Anterior cingulate cortex (tissue), 58 donors: ENCODE data around the gene CREB5.
"Not testable (repeated sequence)": the region's sequence is repeated elsewhere in the genome, so short reads cannot be mapped to it uniquely, and the experiment has no call there.

Experiments
- DNase-seq, 58 donors: peaks; one replicate each; lab custom pipeline; 2025; lab: John Stamatoyannopoulos, UW

The CREB5 gene

DNA sequence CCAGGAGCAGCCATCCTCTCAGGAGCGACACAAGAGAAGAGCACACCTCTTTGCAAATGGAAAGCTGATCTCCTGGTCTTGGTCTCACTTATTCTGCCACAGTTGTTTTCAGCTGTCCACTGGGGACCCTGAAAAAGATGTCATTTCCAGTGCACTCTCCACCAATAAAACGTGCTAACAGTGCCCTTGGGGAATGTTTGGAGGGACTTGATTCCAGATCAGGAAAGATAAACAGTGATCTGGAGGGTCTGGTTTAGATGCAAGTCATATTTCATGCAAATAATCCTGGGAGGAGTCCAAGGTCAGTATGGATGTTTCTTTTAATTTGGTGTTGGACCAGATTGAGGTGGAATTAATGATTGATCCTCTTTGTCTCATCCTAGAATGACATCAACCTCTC lies 185.0 kb downstream of the CREB5 start:
- no peak for DNase-seq

DNA sequence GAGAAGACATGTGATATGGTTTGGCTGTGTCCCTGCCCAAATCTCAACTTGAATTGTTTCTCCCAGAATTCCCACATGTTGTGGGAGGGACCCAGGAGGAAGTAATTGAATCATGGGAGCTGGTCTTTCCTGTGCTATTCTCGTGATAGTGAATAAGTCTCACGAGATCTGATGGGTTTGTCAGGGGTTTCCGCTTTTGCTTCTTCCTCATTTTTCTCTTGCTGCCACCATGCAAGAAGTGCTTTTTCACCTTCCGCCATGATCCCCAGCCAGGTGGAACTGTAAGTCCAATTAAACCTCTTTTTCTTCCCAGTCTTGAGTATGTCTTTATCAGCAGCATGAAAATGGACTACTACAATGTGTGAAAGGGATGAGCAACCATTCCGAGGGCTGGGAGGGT lies 185.7 kb downstream of the CREB5 start:
- DNase-seq, result not testable (repeated sequence)

DNA sequence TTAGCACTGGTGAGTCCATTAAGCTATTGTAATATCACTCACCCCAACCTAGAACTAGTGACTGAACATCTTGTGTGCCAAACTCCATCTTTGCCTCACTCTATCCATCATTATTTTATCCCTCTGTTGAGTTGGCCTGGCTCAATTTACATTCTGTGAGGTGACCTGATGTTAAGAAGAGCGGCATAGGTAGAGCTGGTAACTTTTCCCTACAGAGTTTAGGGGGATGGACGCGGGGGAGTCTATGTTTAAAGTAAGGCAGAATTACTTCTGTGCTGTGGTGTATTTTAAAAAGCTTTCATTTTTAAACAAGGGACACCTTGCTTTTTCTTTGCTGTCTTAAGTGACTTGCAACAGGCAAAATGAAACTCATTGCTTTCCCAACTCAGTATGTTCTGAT lies 186.3 kb downstream of the CREB5 start:
- no peak for DNase-seq

DNA sequence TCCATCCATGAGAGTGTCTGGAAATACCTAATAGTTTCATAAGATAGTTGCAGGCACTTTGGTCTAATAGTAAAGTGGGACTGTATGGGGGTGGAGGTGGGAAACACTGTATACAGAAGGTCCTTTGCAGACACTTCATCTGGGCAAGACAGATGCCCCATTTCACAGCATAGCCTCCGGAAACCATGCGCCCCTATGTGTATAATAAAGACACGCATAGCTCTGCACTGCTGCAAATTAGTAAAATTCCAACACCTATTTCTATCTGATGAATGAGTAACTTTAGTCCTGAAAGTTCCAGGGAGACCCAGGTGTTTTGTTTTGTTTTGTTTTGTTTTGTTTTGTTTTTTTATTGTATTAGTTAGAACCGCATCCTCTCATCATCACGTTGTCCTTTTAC lies 187.1 kb downstream of the CREB5 start:
- DNase-seq, result no peak

DNA sequence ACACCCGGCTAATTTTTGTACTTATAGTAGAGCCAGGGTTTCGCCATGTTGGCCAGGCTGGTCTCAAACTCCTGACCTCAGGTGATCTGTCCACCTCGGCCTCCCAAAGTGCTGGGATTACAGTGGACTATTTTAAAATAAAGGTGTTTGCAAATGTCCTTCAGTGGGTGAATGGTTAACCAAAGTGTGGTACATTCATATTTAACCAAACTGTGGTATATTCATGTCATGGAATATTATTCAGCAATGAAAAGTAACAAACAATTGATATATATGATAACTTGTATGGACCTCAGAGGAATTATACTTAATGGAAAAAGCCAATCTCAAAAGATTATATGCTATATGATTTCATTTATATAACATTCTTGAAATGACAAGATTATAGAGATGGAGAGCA lies 190.0 kb downstream of the CREB5 start:
- DNase-seq, result no peak

DNA sequence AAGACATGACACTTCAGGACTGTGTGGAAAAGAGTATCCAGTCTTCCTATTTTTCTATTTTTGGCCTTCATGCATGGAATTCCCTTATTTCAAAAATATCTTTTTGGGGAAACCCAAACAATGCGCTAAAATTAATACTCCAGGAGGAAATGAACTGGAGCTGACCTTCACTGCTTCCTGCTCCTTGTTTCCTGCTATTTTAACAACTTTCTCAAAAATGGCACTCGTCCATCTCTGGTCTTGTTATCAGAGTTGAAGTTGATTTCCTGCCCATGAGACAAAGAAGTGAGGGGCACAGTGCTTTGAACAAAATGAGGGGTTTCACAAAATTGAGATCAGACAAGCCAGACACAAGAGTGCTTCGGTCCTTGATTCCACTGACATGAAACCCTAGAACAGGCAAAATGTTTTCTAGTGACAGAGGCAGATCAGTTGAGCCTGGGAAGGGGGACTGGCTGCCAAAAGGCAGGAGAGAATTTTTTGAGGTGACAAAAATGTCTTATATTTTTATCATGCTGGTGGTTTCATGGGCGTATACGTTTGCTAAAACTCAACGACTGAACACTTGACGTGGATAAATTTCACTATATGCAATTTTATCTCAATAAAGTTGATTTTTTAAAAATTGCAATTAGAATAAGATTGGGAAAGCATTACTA lies 193.2 kb downstream of the CREB5 start:
- DNase-seq, result no peak

DNA sequence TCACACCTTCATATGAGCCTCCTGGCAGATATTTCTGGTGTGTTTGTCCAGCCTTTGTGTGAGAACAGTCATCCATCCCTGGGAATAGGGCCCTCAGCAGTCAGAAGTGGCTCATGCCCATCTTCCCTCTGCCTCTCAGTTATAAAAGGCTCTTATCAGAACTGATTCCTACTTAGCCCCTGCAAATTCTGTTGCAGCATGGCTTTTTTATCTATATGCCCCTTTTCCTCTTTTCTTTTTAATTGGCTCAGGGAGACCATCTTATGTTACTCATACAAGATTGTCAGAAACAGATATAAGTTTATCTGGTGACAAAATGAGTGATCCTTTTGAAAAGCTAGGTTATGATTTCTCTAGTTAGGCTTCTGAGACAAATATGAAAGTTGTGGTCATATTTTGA lies 194.1 kb downstream of the CREB5 start:
- DNase-seq, result no peak

DNA sequence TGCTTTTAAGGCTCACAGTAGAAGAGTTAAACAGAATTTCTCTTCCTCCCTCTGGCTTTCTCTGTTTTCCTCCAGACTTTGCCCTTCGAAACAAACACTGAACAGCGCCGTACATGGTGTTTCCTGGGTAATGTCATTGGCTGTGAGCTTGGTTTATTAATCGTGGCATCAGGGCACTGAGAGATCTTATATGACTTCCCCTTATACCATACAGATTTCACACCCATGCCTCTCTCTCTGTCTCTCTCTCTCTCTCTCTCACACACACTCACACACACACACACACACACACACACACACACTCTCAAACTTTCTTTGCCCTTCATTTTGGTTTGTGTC lies 195.5 kb downstream of the CREB5 start:
- no peak for DNase-seq

DNA sequence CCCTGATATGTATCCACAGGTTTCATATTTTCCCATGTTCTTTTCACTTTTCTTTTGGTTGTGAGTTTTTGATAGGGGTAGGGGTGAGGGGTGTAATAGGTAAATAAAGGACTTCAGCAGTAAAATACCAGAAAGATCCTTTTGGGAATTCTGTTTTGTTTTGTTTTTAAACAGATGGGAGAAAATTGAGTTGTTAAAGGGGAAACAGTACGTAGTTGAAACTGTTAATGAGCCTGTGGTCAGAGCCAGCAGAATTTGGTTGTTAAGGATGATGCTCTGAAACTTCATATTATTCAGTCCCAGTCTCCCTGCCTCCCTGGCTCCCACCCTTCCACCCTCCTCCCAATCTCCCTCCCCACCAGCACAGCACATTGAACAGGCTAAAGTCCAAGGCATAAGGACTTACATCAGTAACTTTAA lies 195.9 kb downstream of the CREB5 start:
- no peak for DNase-seq

DNA sequence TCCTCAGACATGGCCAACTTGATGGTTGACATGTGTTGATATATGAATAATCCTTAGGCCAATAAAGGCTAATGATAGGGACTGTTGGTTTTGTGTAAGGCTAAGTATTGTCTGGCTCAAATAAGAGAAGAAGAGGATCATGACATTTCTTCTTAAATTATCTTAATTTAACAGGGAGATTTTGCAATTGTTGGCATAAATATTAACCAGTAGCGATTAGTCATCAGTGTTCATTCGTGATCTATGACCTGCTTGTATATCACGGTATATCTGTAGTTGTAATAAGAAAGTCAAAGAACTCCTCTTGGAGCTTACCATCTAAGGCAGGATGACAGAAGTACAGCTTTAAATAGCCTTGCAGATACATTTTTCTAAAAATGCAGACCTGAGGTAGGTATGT lies 196.4 kb downstream of the CREB5 start:
- no peak for DNase-seq

DNA sequence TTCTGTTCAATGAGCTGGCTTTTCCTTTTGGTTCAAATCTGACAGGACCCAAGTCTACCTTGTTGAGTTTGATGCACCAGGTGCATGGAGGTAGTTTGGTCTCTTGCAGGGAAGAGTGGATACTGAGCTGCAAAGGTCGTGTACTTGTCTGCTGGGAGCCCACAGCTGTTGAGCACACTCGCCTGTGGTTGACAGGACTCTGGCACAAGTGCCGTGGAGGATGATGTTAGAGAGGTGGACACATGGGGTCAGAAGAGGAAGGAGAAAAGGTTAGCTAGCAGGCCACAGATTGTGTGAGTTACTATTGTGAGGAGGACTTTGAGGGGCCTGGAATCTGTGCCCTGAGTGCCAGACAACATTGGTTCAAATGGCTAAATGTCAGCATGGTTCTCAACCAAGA lies 197.3 kb downstream of the CREB5 start:
- DNase-seq, result no peak

DNA sequence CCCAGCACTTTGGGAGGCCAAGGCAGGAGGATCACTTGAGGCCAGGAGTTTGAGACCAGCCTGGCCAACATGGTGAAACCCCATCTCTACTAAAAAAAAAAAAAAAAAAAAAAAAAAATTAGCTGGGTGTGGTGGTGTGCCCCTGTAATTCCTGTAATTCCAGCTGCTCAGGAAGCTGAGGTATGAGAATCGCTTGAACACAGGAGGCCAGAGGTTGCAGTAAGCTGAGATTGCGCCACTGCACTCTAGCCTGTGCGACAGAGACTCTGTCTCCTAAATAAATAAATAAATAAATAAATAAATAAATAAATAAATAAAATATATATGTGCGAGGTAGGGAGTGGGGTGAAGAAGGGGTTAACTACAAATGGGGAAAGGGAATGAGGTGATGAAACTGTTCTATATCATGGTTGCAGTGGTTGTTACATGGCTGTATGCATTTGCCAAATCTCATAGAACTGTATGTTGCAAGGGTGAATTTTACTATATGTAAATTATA lies 199.1 kb downstream of the CREB5 start:
- not testable (repeated sequence) for DNase-seq

DNA sequence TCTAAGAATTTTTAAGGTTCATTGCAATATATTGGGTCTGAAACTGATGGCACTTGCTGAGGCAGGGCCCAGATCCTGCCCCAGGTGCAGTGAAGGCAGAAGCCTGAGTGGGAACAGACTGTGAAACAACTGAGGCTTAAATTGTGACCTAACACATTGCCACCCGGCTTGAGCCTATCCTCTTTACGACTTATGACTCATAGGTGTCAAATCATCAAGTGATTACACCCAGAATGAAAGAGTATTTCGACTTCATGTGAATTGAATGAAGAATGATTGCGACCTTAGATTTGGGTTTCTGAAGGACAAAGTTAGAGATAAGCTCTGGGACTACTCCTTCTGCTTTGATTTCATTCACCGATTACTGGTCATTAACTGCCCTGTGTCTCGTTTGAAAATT lies 200.9 kb downstream of the CREB5 start:
- DNase-seq, result no peak

DNA sequence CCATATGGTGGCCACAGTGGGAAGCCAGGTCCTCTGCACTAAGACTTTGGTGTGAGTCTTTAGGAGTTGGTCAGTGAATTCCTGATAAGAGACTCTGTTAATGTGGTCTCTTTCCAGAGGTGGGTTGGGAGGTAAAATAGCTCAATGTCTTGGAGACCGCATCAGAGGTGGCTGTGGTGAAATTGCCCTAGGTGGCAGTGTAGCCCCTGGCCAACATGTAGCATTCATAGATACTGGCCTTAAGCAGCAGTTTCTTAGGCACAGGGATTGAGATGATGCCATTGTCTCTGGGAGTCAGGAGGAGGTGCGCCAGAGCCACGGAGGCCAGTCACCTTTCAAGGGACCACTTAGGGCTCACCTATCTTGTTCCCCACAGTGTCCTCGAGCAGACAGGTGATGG lies 202.8 kb downstream of the CREB5 start:
- DNase-seq, result peak in 2 of 58 donors; percentile 3 to 10

DNA sequence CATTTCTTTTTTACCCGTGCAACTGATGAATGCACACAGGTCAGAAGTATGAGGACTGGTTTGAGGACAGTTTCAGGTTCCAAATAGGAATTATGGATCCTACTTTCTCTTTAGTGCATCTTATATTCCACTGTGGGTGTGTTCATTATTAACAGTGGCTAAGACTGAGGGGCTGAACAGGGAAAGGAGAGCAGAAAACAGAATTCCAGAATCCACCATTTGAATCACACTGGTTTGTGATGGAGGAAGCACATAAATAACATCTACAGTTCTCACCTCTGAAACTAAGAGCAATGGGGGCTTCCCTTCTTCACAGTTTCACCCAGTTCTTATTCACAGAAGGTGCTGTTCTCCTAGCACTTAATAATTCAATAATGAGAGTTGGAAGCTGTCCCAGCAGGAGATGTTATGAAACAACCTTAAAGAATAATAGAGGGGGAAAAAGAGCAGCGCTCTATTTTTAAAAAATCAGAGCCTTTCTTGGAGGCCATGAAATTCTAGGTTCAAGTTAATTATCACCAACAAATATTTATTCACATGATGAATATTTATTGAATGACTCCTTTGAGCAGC lies 205.1 kb downstream of the CREB5 start:
- no peak for DNase-seq

DNA sequence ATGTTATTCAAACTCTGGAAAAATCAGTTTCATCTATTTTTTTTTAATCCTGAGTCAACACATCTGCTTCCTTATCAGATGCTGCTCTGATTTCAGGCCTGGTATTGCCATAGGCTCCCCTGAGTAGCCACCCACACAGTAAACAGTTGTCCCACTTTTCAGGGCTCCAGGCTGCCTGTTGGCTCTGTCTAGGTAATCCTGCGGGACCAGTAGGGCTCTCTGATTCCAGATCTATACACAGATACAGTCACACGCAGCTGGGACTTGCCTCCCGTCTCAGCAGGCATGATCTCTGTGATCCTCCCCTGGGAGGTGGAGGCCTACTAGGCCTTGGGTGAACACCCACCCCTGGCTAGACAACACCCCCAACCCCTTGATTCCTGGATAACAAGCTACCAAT lies 206.1 kb downstream of the CREB5 start:
- DNase-seq, result no peak

DNA sequence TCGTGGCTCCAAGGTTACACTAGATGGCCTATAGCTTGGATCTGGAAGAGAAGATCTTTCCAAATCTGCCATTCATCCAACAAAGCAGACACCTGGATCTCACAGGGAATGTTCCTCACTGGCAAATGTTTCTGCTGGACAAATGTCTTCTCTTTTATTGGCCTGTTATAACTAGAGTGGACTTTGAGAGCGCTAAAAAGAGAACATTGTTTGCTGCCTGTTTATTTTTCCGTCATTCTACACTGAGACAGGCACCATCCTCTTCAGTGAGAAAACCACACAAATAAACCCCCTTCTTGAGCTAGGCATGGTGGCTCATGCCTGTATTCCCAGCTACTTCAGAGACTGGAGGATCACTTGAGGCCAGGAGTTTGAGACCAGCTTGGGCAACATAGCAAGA lies 206.9 kb downstream of the CREB5 start:
- no peak for DNase-seq

DNA sequence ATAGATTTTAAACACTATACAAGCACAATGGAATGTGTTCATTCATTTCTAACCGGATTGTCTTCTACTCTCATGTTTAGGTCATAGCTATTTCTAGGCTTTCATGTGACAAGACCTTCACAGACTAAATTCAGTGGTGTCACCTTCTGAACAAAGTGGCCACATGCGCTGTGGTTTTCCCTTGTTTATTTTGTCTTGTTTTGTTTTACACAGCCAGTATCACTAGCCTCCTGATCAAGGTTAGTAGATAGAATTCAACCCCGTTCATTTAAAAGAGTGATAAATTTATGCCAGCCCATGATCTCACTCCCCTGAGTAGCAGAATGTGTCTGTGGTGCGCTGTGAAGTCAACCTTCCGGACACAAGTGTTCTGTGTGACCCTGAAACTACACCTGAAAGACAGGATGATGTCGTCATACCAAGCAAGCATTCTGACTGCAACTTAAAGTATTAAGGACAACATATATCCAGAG lies 209.1 kb downstream of the CREB5 start:
- no peak for DNase-seq

DNA sequence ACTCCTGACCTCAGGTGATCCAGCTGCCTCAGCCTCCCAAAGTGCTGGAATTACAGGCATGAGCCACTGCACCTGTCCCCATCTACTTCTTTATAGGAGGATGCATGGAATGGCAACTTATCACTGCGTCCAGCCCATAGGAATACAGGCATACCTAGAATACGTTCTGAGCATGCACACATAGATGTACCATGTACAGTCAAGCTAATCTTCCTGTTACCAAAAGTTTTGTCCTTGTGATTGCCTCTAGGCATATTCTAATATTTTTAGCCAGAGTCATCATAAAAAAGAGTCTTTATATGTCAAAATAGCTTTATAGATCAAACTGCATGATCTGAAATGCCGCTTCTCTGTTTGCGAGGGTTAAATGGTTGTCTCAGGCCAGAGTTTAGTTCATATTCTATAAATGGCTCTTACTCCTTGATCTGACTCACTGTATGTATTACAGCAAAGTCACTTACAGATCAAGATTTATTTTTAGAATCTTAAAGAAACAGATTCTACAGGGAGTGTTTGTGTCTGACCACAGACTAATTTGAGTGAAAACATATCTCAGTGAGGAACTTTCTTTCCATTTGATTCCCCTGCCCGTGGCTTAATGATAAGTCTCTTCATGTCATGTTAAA lies 210.9 kb downstream of the CREB5 start:
- no peak for DNase-seq

DNA sequence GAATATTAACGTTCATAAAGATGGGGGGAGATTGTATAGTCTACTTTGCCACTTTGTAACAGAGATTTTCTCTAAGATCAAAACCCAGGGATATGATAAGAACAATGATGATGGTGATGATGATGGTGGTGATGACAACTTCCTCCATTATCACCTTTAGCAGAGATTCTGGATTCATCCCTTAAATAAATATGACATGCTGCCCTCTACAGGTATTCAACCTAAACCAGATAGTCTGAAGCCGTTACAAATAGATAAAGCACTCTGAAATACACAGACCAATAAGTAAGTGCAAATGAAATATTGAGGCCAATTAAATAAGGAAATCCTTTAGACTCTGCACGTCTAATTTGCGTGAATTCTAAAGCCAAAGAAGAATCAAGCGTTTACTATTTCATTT lies 211.5 kb downstream of the CREB5 start:
- DNase-seq, result no peak

DNA sequence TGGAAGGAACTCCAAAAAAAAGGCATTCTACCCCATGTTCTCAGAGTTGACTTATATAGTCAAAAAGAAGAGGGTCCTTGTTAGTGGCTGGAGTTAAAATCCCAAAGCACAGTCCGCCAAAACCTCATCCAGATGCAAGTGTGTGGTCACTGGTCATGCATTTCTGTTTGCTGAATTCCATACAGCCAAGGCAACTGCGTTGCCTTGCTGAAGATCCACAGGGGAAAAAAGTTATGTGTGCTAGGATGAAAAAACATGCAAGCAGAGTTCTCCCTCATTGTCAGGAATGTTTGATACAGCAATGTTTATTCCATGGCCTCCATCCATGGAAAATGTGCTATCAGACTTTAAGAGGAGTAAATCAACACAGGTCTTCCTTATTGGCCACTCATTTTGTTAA lies 213.1 kb downstream of the CREB5 start:
- no peak for DNase-seq

DNA sequence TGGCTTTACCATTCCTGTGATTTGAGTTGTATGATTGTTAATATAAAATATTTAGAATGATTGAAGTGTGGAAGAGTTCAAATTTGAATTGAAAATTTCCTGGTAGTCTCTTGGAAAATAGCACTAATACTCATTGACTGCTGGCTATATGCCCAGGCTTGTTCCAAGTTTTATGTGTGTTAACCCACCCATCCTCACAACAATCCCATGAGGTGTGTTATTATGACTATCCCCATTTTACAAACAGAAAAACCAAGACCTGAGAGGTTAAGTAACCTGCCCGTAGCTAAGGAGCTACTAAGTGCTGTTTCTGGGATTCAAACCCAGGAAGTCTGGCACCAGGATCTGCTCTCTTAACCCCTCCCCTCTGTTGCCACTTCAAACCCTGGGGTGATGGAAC lies 213.9 kb downstream of the CREB5 start:
- no peak for DNase-seq
